ENCODE results near the gene NEK11.

Gene NEK11

GRCh38 chr3:131279577-131279976 is 252.9 kb downstream of the NEK11 start:
- no peak overlapping the region for H3K27ac ChIP-seq (ENCODE audit: low read length)
- H3K4me1 ChIP-seq (ENCODE audit: control insufficient read depth, low read depth, low read length), result peaks cover 5% of the 10 kb centered on the region
- H3K27me3 ChIP-seq (ENCODE audit: control insufficient read depth, insufficient read depth, low read length), result no peaks in the 10 kb centered on the region
- H3K9me3 ChIP-seq (ENCODE audit: control insufficient read depth, low read depth, low read length), result no peaks in the 10 kb centered on the region
- H3K36me3 ChIP-seq (ENCODE audit: control insufficient read depth, low read depth, low read length), result no peaks in the 10 kb centered on the region
- no peak overlapping the region for H3K4me3 ChIP-seq (ENCODE audit: low read length)
- H3K9ac ChIP-seq (ENCODE audit: low read length), result no peak overlapping the region

GRCh38 chr3:131282379-131282778 is 255.7 kb downstream of the NEK11 start:
- Histone ChIP-seq H3K9me3 (ENCODE audit: control insufficient read depth, low read depth, low read length) (no peaks in the 10 kb centered on the region), H3K4me1 (ENCODE audit: control insufficient read depth, low read depth, low read length) (peaks cover 5% of the 10 kb centered on the region), H3K27ac (ENCODE audit: low read length) (no peak overlapping the region), H3K9ac (ENCODE audit: low read length) (no peak overlapping the region), H3K36me3 (ENCODE audit: control insufficient read depth, low read depth, low read length) (no peaks in the 10 kb centered on the region), H3K27me3 (ENCODE audit: control insufficient read depth, insufficient read depth, low read length) (no peaks in the 10 kb centered on the region), H3K4me3 (ENCODE audit: low read length) (no peak overlapping the region)

GRCh38 chr3:131282967-131283366 is 256.3 kb downstream of the NEK11 start:
- Histone ChIP-seq H3K27me3 (ENCODE audit: control insufficient read depth, insufficient read depth, low read length) (no peaks in the 10 kb centered on the region), H3K9me3 (ENCODE audit: control insufficient read depth, low read depth, low read length) (no peaks in the 10 kb centered on the region), H3K4me1 (ENCODE audit: control insufficient read depth, low read depth, low read length) (peaks cover 5% of the 10 kb centered on the region), H3K36me3 (ENCODE audit: control insufficient read depth, low read depth, low read length) (no peaks in the 10 kb centered on the region), H3K9ac (ENCODE audit: low read length) (no peak overlapping the region), H3K4me3 (ENCODE audit: low read length) (no peak overlapping the region), H3K27ac (ENCODE audit: low read length) (no peak overlapping the region)

- Histone ChIP-seq H3K9ac (ENCODE audit: low read length) (no peak overlapping the region), H3K9me3 (ENCODE audit: control insufficient read depth, low read depth, low read length) (no peaks in the 10 kb centered on the region), H3K36me3 (ENCODE audit: control insufficient read depth, low read depth, low read length) (no peaks in the 10 kb centered on the region), H3K4me3 (ENCODE audit: low read length) (no peak overlapping the region), H3K27me3 (ENCODE audit: control insufficient read depth, insufficient read depth, low read length) (no peaks in the 10 kb centered on the region), H3K4me1 (ENCODE audit: control insufficient read depth, low read depth, low read length) (peaks cover 5% of the 10 kb centered on the region), H3K27ac (ENCODE audit: low read length) (no peak overlapping the region)
These were observed 257.2 kb downstream of the NEK11 start for GRCh38 chr3:131283862-131284261.

- Histone ChIP-seq H3K4me1 (ENCODE audit: control insufficient read depth, low read depth, low read length) (peaks cover 5% of the 10 kb centered on the region), H3K9ac (ENCODE audit: low read length) (no peak overlapping the region), H3K36me3 (ENCODE audit: control insufficient read depth, low read depth, low read length) (no peaks in the 10 kb centered on the region), H3K4me3 (ENCODE audit: low read length) (no peak overlapping the region), H3K9me3 (ENCODE audit: control insufficient read depth, low read depth, low read length) (no peaks in the 10 kb centered on the region), H3K27ac (ENCODE audit: low read length) (no peak overlapping the region), H3K27me3 (ENCODE audit: control insufficient read depth, insufficient read depth, low read length) (no peaks in the 10 kb centered on the region)
These were observed 257.6 kb downstream of the NEK11 start for GRCh38 chr3:131284302-131284701.

GRCh38 chr3:131285456-131285855 is 258.8 kb downstream of the NEK11 start:
- Histone ChIP-seq H3K9ac (ENCODE audit: low read length) (no peak overlapping the region), H3K4me1 (ENCODE audit: control insufficient read depth, low read depth, low read length) (peaks cover 5% of the 10 kb centered on the region), H3K36me3 (ENCODE audit: control insufficient read depth, low read depth, low read length) (no peaks in the 10 kb centered on the region), H3K27ac (ENCODE audit: low read length) (no peak overlapping the region), H3K27me3 (ENCODE audit: control insufficient read depth, insufficient read depth, low read length) (no peaks in the 10 kb centered on the region), H3K9me3 (ENCODE audit: control insufficient read depth, low read depth, low read length) (no peaks in the 10 kb centered on the region), H3K4me3 (ENCODE audit: low read length) (no peak overlapping the region)

- H3K27ac ChIP-seq (ENCODE audit: low read length), result no peak overlapping the region
- no peak overlapping the region for H3K9ac ChIP-seq (ENCODE audit: low read length)
- no peaks in the 10 kb centered on the region for H3K9me3 ChIP-seq (ENCODE audit: control insufficient read depth, low read depth, low read length)
- no peak overlapping the region for H3K4me3 ChIP-seq (ENCODE audit: low read length)
- H3K4me1 ChIP-seq (ENCODE audit: control insufficient read depth, low read depth, low read length), result no peaks in the 10 kb centered on the region
- no peaks in the 10 kb centered on the region for H3K36me3 ChIP-seq (ENCODE audit: control insufficient read depth, low read depth, low read length)
- H3K27me3 ChIP-seq (ENCODE audit: control insufficient read depth, insufficient read depth, low read length), result no peaks in the 10 kb centered on the region
These were observed 273.2 kb downstream of the NEK11 start for GRCh38 chr3:131299836-131300235.

- no peaks in the 10 kb centered on the region for H3K4me1 ChIP-seq (ENCODE audit: control insufficient read depth, low read depth, low read length)
- H3K9me3 ChIP-seq (ENCODE audit: control insufficient read depth, low read depth, low read length), result no peaks in the 10 kb centered on the region
- H3K36me3 ChIP-seq (ENCODE audit: control insufficient read depth, low read depth, low read length), result no peaks in the 10 kb centered on the region
- no peaks in the 10 kb centered on the region for H3K27me3 ChIP-seq (ENCODE audit: control insufficient read depth, insufficient read depth, low read length)
- H3K4me3 ChIP-seq (ENCODE audit: low read length), result no peak overlapping the region
- no peak overlapping the region for H3K27ac ChIP-seq (ENCODE audit: low read length)
- H3K9ac ChIP-seq (ENCODE audit: low read length), result no peak overlapping the region
These were observed 277.2 kb downstream of the NEK11 start for GRCh38 chr3:131303848-131304247.

- H3K27me3 ChIP-seq (ENCODE audit: control insufficient read depth, insufficient read depth, low read length), result no peaks in the 10 kb centered on the region
- no peak overlapping the region for H3K4me3 ChIP-seq (ENCODE audit: low read length)
- H3K9me3 ChIP-seq (ENCODE audit: control insufficient read depth, low read depth, low read length), result no peaks in the 10 kb centered on the region
- no peak overlapping the region for H3K27ac ChIP-seq (ENCODE audit: low read length)
- H3K36me3 ChIP-seq (ENCODE audit: control insufficient read depth, low read depth, low read length), result no peaks in the 10 kb centered on the region
- H3K4me1 ChIP-seq (ENCODE audit: control insufficient read depth, low read depth, low read length), result no peaks in the 10 kb centered on the region
- H3K9ac ChIP-seq (ENCODE audit: low read length), result no peak overlapping the region
These were observed 278.2 kb downstream of the NEK11 start for GRCh38 chr3:131304890-131305289.

GRCh38 chr3:131306242-131306641 is 279.6 kb downstream of the NEK11 start:
- Histone ChIP-seq H3K4me1 (ENCODE audit: control insufficient read depth, low read depth, low read length) (no peaks in the 10 kb centered on the region), H3K9me3 (ENCODE audit: control insufficient read depth, low read depth, low read length) (no peaks in the 10 kb centered on the region), H3K9ac (ENCODE audit: low read length) (no peak overlapping the region), H3K27me3 (ENCODE audit: control insufficient read depth, insufficient read depth, low read length) (no peaks in the 10 kb centered on the region), H3K36me3 (ENCODE audit: control insufficient read depth, low read depth, low read length) (no peaks in the 10 kb centered on the region), H3K4me3 (ENCODE audit: low read length) (no peak overlapping the region), H3K27ac (ENCODE audit: low read length) (no peak overlapping the region)

- H3K36me3 ChIP-seq (ENCODE audit: control insufficient read depth, low read depth, low read length), result no peaks in the 10 kb centered on the region
- H3K9me3 ChIP-seq (ENCODE audit: control insufficient read depth, low read depth, low read length), result no peaks in the 10 kb centered on the region
- H3K9ac ChIP-seq (ENCODE audit: low read length), result no peak overlapping the region
- H3K4me3 ChIP-seq (ENCODE audit: low read length), result no peak overlapping the region
- H3K4me1 ChIP-seq (ENCODE audit: control insufficient read depth, low read depth, low read length), result no peaks in the 10 kb centered on the region
- H3K27ac ChIP-seq (ENCODE audit: low read length), result no peak overlapping the region
- H3K27me3 ChIP-seq (ENCODE audit: control insufficient read depth, insufficient read depth, low read length), result no peaks in the 10 kb centered on the region
These were observed 287.6 kb downstream of the NEK11 start for GRCh38 chr3:131314318-131314717.

GRCh38 chr3:131315162-131315561 is 288.5 kb downstream of the NEK11 start:
- Histone ChIP-seq H3K4me3 (ENCODE audit: low read length) (no peak overlapping the region), H3K27ac (ENCODE audit: low read length) (no peak overlapping the region), H3K9me3 (ENCODE audit: control insufficient read depth, low read depth, low read length) (no peaks in the 10 kb centered on the region), H3K36me3 (ENCODE audit: control insufficient read depth, low read depth, low read length) (no peaks in the 10 kb centered on the region), H3K4me1 (ENCODE audit: control insufficient read depth, low read depth, low read length) (no peaks in the 10 kb centered on the region), H3K27me3 (ENCODE audit: control insufficient read depth, insufficient read depth, low read length) (no peaks in the 10 kb centered on the region), H3K9ac (ENCODE audit: low read length) (no peak overlapping the region)

Data from iPS-18a (cell line).